GM21526 (cell line): ENCODE results near the gene FGF14.
"Not testable (repeated sequence)": the region's sequence is repeated elsewhere in the genome, so short reads cannot be mapped to it uniquely, and the experiment has no call there.

Experiments
- ATAC-seq: cut with Tn5 transposase; IDR thresholded peaks from one replicate; pipeline ENCODE4 v1.9.1; 2021; ENCODE audit warnings: moderate library complexity; ENCODE audit not compliant: unreplicated experiment, low FRiP score

The FGF14 gene

GRCh38 chr13:102068323-102068722 is 333.5 kb downstream of the FGF14 start:
- ATAC-seq: not testable (repeated sequence)

- ATAC-seq: no peak
Measured at GRCh38 chr13:102055090-102055779, 346.6 kb downstream of the FGF14 start.

GRCh38 chr13:102049853-102050252 is 352.0 kb downstream of the FGF14 start:
- no peak for ATAC-seq

- ATAC-seq: no peak
Measured at GRCh38 chr13:102045731-102046130, 356.1 kb downstream of the FGF14 start.

GRCh38 chr13:102042746-102043145 is 359.1 kb downstream of the FGF14 start:
- no peak for ATAC-seq

GRCh38 chr13:102041544-102041943 is 360.3 kb downstream of the FGF14 start:
- no peak for ATAC-seq

GRCh38 chr13:102040812-102041211 is 361.0 kb downstream of the FGF14 start:
- ATAC-seq: no peak

GRCh38 chr13:102039264-102039663 is 362.6 kb downstream of the FGF14 start:
- no peak for ATAC-seq

GRCh38 chr13:102038787-102039186 is 363.1 kb downstream of the FGF14 start:
- no peak for ATAC-seq

GRCh38 chr13:102035969-102036368 is 365.9 kb downstream of the FGF14 start:
- ATAC-seq: no peak

- no peak for ATAC-seq
Measured at GRCh38 chr13:102033857-102034331, 368.0 kb downstream of the FGF14 start.

GRCh38 chr13:102033386-102033785 is 368.5 kb downstream of the FGF14 start:
- ATAC-seq: no peak

- ATAC-seq: no peak
Measured at GRCh38 chr13:102028868-102029267, 373.0 kb downstream of the FGF14 start.

- ATAC-seq: no peak
Measured at GRCh38 chr13:102028206-102028605, 373.6 kb downstream of the FGF14 start.

GRCh38 chr13:102021777-102022176 is 380.1 kb downstream of the FGF14 start:
- ATAC-seq: no peak

GRCh38 chr13:102020611-102021216 is 381.1 kb downstream of the FGF14 start:
- ATAC-seq: no peak

- no peak for ATAC-seq
Measured at GRCh38 chr13:102018716-102019115, 383.1 kb downstream of the FGF14 start.

GRCh38 chr13:102017248-102017647 is 384.6 kb downstream of the FGF14 start:
- no peak for ATAC-seq

GRCh38 chr13:102012299-102013293 is 389.3 kb downstream of the FGF14 start:
- ATAC-seq: no peak

GRCh38 chr13:102011455-102011854 is 390.4 kb downstream of the FGF14 start:
- ATAC-seq: not testable (repeated sequence)
